ENCODE results near the gene GAP43.
"Not testable (repeated sequence)": the region's sequence is repeated elsewhere in the genome, so short reads cannot be mapped to it uniquely, and the experiment has no call there.

The GAP43 gene

DNA sequence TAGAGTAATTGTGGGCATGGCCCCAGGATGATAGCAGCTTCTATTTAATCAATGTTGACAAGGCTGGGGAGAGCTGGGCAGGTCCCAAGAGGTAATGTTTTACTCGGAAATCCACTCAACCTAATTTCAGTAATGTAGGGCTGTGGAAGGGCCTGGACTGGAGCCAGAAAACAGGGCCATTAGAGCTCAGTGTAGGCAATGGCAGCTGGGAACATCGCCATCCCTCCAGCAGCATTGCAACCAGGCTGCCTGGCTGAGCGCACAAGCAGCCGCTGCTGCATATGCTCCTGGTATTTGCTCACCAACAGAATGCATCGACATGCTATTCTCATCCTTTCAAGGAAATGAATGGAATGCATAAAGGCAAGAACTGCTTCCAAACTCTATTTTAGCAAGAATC is 90.0 kb downstream of the GAP43 start:
- no peak overlapping the region for H3K27ac Mint-ChIP-seq
- H3K4me3 Mint-ChIP-seq = no peak overlapping the region
- no peaks in the 10 kb centered on the region for H3K36me3 Mint-ChIP-seq (ENCODE audit: low read depth)
- no peaks in the 10 kb centered on the region for H3K4me1 Mint-ChIP-seq (ENCODE audit: low read depth)
- H3K9me3 Mint-ChIP-seq = no peaks in the 10 kb centered on the region
- H3K27me3 Mint-ChIP-seq = peaks cover 29% of the 10 kb centered on the region

DNA sequence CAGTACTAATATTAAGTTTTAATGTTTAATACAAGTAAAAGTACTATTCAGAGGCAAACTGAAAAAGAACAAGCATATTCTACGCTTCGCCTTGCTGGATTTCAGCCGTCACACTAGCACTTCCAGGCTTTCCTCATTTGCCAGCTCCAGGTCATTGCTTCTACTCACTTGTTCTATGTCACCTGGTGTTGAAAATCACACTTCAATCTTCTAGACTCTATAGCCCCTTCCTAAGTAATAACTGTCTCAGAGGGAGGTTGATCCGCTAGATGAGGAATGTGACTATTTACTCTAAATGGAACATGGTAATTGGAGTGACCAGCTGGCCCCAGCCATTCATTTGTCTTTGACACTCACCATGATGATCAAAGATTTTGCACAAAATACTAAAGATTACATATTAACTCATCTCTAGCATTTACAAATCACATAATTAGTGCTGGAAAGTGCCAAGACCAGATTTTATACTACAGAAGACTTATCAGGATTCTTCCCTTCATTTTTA is 92.0 kb downstream of the GAP43 start:
- H3K4me3 Mint-ChIP-seq = no peak overlapping the region
- H3K9me3 Mint-ChIP-seq = no peaks in the 10 kb centered on the region
- H3K27me3 Mint-ChIP-seq = peaks cover 28% of the 10 kb centered on the region
- no peaks in the 10 kb centered on the region for H3K36me3 Mint-ChIP-seq (ENCODE audit: low read depth)
- H3K27ac Mint-ChIP-seq = no peak overlapping the region
- no peaks in the 10 kb centered on the region for H3K4me1 Mint-ChIP-seq (ENCODE audit: low read depth)

DNA sequence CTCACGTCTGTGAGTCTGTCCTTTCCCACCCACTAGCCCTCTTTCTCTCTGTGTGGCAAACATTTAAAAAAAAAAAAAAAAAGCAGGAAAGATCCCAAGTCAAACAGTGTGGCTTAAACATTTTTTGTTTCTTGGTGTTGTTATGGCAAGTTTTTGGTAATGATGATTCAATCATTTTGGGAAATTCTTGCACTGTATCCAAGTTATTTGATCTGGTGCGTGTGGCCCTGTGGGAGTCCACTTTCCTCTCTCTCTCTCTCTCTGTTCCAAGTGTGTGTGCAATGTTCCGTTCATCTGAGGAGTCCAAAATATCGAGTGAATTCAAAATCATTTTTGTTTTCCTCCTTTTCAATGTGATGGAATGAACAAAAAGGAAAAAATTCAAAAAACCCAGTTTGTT is 97.7 kb downstream of the GAP43 start:
- Mint-ChIP-seq H3K27ac (no peak overlapping the region), H3K27me3 (peaks cover 11% of the 10 kb centered on the region), H3K36me3 (ENCODE audit: low read depth) (no peaks in the 10 kb centered on the region), H3K4me3 (no peak overlapping the region), H3K4me1 (ENCODE audit: low read depth) (no peaks in the 10 kb centered on the region), H3K9me3 (no peaks in the 10 kb centered on the region)

DNA sequence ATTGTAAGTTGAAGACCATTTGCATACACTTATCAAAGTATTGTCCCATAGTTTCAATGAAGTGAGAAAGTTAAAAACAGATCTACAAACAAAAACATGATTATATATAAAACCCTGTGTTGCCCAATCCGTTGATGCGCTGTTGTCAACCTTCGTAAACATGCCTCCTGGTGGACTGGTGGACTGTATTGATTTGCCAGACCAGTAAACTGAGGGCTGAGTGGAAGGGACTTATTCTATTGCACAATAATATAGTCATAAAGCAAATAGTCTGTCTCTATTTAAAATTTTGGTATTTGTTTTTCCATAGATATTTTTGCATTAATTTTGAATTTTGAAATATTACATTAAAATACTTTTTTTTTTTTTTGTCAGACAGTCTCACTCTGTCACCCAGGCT is 102.5 kb downstream of the GAP43 start:
- Mint-ChIP-seq H3K9me3 (no peaks in the 10 kb centered on the region), H3K4me1 (ENCODE audit: low read depth) (no peaks in the 10 kb centered on the region), H3K4me3 (no peak overlapping the region), H3K36me3 (ENCODE audit: low read depth) (no peaks in the 10 kb centered on the region), H3K27me3 (peaks cover 8% of the 10 kb centered on the region), H3K27ac (no peak overlapping the region)

DNA sequence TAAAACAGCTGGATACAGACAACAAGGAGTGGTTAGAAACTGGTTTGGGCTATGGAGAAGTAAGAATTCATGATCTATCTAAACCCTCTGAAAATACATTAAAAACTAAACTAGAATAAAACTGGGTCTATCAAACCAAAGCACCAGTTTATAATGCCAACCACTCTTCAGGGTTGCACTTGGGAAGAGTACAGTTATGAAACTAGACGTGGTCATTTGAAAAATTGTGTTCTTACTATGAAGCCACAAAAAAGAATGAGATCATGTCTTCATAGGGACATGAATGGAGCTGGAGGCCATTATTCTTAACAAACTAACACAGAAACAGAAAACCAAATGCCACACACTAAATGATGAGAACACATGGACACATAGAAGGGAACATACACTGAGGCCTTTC is 103.8 kb downstream of the GAP43 start:
- no peaks in the 10 kb centered on the region for H3K9me3 Mint-ChIP-seq
- peaks cover 4% of the 10 kb centered on the region for H3K27me3 Mint-ChIP-seq
- H3K27ac Mint-ChIP-seq = no peak overlapping the region
- H3K4me1 Mint-ChIP-seq (ENCODE audit: low read depth) = no peaks in the 10 kb centered on the region
- no peak overlapping the region for H3K4me3 Mint-ChIP-seq
- no peaks in the 10 kb centered on the region for H3K36me3 Mint-ChIP-seq (ENCODE audit: low read depth)

DNA sequence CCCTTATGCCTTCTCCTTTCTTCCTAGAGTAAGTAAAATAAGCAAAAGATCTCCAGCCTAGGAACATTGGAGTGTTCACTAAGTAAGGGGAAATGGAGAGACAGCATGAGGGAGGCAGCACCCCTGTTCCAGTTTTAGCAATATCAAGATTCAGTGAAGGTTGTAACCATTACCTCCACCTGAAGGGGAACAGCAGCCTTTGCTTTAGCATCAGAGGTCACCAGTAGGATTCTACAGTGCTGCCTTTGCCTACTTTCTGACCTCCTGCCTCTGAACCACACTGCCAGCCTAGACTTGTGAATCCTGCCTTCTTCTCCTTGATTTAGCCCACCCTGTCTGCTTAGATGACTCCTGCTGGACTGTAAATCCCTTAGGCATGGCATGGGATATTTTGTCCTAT is 104.7 kb downstream of the GAP43 start:
- H3K27me3 Mint-ChIP-seq = peaks cover 4% of the 10 kb centered on the region
- no peak overlapping the region for H3K4me3 Mint-ChIP-seq
- no peaks in the 10 kb centered on the region for H3K4me1 Mint-ChIP-seq (ENCODE audit: low read depth)

GRCh38 chr3:115736341-115736740 is 113.0 kb downstream of the GAP43 start:
- not testable (repeated sequence) for H3K4me3 Mint-ChIP-seq; H3K4me1 Mint-ChIP-seq (ENCODE audit: low read depth)

More for the DNA sequence above, 104.7 kb downstream of the GAP43 start:
- no peaks in the 10 kb centered on the region for H3K9me3 Mint-ChIP-seq
- no peak overlapping the region for H3K27ac Mint-ChIP-seq
- no peaks in the 10 kb centered on the region for H3K36me3 Mint-ChIP-seq (ENCODE audit: low read depth)

DNA sequence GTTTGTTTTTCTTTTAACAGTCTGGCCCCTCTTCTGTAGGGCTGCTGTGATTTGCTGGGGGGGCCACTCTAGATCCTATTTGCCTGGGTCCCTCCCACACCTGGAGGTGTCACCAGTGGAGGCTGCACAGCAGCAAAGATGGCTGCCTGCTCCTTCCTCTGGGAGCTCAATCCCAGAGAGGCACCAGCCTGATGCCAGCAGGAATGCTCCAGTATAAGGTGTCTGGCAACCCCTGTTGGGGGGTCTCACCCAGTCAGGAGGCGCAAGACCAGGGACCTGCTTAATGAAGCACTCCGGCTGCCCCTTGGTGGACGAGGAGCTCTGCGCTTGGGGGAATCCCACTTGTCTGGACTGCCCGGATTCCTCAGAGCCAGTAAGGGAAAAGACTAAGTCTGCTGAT is 118.3 kb downstream of the GAP43 start:
- peaks cover 20% of the 10 kb centered on the region for H3K9me3 Mint-ChIP-seq
- H3K27ac Mint-ChIP-seq = no peak overlapping the region
- H3K4me1 Mint-ChIP-seq (ENCODE audit: low read depth) = no peaks in the 10 kb centered on the region
- H3K27me3 Mint-ChIP-seq = peaks cover 35% of the 10 kb centered on the region
- no peaks in the 10 kb centered on the region for H3K36me3 Mint-ChIP-seq (ENCODE audit: low read depth)
- no peak overlapping the region for H3K4me3 Mint-ChIP-seq

More at GRCh38 chr3:115736341-115736740, 113.0 kb downstream of the GAP43 start:
- peaks cover 24% of the 10 kb centered on the region for H3K27me3 Mint-ChIP-seq
- H3K36me3 Mint-ChIP-seq (ENCODE audit: low read depth); H3K27ac Mint-ChIP-seq: not testable (repeated sequence)
- H3K9me3 Mint-ChIP-seq = peaks cover 20% of the 10 kb centered on the region

- not testable (repeated sequence) for H3K27ac Mint-ChIP-seq; H3K4me1 Mint-ChIP-seq (ENCODE audit: low read depth); H3K36me3 Mint-ChIP-seq (ENCODE audit: low read depth); H3K4me3 Mint-ChIP-seq
- Mint-ChIP-seq H3K27me3 (peaks cover 37% of the 10 kb centered on the region), H3K9me3 (peaks cover 13% of the 10 kb centered on the region)
Measured at GRCh38 chr3:115744516-115744915, 121.2 kb downstream of the GAP43 start.

DNA sequence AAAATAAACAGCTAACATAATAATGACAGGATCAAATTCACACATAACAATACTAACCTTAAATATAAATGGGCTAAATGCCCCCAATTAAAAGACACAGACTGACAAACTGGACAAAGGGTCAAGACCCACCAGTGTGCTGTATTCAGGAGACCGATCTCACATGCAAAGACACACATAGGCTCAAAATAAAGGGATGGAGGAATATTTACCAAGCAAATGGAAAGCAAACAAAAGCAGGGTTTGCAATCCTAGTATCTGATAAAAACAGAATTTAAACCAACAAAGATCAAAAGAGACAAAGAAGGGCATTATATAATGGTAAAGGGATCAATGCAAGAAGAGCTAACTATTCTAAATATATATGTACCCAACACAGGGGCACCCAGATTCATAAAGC is 129.7 kb downstream of the GAP43 start:
- H3K27me3 Mint-ChIP-seq = peaks cover 31% of the 10 kb centered on the region
- H3K4me1 Mint-ChIP-seq (ENCODE audit: low read depth); H3K27ac Mint-ChIP-seq; H3K4me3 Mint-ChIP-seq; H3K36me3 Mint-ChIP-seq (ENCODE audit: low read depth); H3K9me3 Mint-ChIP-seq: not testable (repeated sequence)

GRCh38 chr3:115758076-115758763 is 134.9 kb downstream of the GAP43 start:
- peaks cover 24% of the 10 kb centered on the region for H3K27me3 Mint-ChIP-seq
- H3K4me3 Mint-ChIP-seq = no peak overlapping the region
- H3K27ac Mint-ChIP-seq = no peak overlapping the region
- H3K4me1 Mint-ChIP-seq (ENCODE audit: low read depth) = no peaks in the 10 kb centered on the region
- no peaks in the 10 kb centered on the region for H3K36me3 Mint-ChIP-seq (ENCODE audit: low read depth)
- H3K9me3 Mint-ChIP-seq = no peaks in the 10 kb centered on the region

GRCh38 chr3:115760716-115761115 is 137.4 kb downstream of the GAP43 start:
- Mint-ChIP-seq H3K36me3 (ENCODE audit: low read depth) (no peaks in the 10 kb centered on the region), H3K4me1 (ENCODE audit: low read depth) (no peaks in the 10 kb centered on the region), H3K27ac (no peak overlapping the region), H3K9me3 (no peaks in the 10 kb centered on the region), H3K27me3 (peaks cover 12% of the 10 kb centered on the region), H3K4me3 (no peak overlapping the region)

GRCh38 chr3:115761927-115762305 is 138.6 kb downstream of the GAP43 start:
- Mint-ChIP-seq H3K9me3 (no peaks in the 10 kb centered on the region), H3K36me3 (ENCODE audit: low read depth) (no peaks in the 10 kb centered on the region), H3K27me3 (peaks cover 12% of the 10 kb centered on the region), H3K4me1 (ENCODE audit: low read depth) (no peaks in the 10 kb centered on the region), H3K27ac (no peak overlapping the region), H3K4me3 (no peak overlapping the region)

DNA sequence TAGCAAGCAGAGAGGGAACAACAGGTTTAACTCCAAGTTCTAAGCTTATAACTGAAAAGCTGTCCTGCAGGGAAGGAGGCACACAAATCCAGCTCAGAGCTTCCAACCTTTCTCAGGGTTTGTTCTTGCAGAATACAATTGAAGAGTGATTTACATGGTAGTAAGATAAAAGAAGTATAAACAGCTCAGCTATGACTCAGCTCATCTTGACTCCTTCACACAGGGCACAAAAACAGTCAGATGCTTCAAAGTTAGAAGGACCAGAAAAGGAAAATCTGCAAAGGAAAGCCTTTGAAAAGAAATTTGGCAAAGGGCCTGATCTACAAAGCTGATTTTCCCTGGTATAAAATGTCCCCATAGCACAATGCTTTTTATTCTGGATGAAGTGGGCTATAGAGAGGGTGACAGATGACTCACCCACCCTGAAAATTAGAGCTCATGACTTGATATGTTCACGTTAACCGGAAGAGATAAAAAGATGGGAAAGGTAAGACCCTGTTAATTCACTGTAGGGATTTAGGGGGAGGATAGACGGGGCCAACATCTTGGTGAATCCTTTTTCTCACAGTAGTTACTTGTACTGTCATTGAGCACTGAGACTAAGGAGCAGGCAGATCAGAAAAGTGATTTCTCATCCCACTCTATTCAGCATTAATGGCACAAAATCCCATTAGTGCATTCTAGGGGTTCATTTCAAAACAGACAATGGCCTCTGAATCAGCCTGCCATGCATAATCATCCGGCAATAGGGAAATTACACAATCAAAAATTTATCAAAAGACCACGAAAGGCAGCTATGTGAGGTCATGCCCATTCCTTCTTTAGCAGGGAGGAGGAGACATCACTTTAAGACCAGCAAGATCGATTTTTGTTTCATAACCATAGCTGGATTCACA is 143.5 kb downstream of the GAP43 start:
- no peak overlapping the region for H3K27ac Mint-ChIP-seq
- no peaks in the 10 kb centered on the region for H3K36me3 Mint-ChIP-seq (ENCODE audit: low read depth)
- H3K27me3 Mint-ChIP-seq = no peaks in the 10 kb centered on the region
- no peaks in the 10 kb centered on the region for H3K9me3 Mint-ChIP-seq
- H3K4me1 Mint-ChIP-seq (ENCODE audit: low read depth) = no peaks in the 10 kb centered on the region
- no peak overlapping the region for H3K4me3 Mint-ChIP-seq

DNA sequence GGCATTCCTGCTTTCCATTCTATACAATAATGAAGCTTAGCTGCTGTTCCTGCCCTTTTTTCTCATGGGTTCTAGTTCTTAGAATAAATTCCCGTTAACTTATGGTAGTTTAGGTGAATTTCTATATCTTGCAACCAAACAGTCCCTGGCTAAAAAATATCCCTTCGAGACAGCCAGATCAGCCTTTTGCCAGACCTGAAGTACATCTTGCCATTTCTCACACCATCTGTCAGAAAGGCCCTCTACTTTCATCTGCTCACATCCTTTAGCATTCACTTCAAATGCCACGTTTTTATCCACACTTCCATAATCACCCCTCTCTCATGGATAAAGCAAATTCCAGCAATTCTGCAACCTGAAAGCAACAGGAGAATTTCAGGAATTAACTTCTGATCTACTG is 145.4 kb downstream of the GAP43 start:
- H3K36me3 Mint-ChIP-seq (ENCODE audit: low read depth) = no peaks in the 10 kb centered on the region
- no peak overlapping the region for H3K4me3 Mint-ChIP-seq
- no peaks in the 10 kb centered on the region for H3K4me1 Mint-ChIP-seq (ENCODE audit: low read depth)
- no peak overlapping the region for H3K27ac Mint-ChIP-seq
- no peaks in the 10 kb centered on the region for H3K27me3 Mint-ChIP-seq
- H3K9me3 Mint-ChIP-seq = no peaks in the 10 kb centered on the region

All from stimulated activated naive CD8-positive, alpha-beta T cell treated with anti-CD3 and anti-CD28 coated beads, Interleukin-15, Interleukin-2, amounts not matched to agents 100 ng/mL and 50 ng/mL, for 24 hours (primary cell).